Measurements from ENCODE around the gene SLC52A1. TPM values are rescaled to one million over a fixed set of nuclear protein-coding genes. Genes with fewer than 3 reads are reported as not detected.

SLC52A1 gene
- total RNA-seq, 1 experiment from 2014 or later = not detected

- no peak for DNase-seq
- H3K36me3 Mint-ChIP-seq (ENCODE audit: insufficient read depth, unreplicated experiment) = peaks cover 15% of the 10 kb centered on the region
- intact Hi-C loops (cut with micrococcal nuclease; ENCODE audit: unreplicated experiment) = no loop called here
- TF ChIP-seq, protein P1, sequence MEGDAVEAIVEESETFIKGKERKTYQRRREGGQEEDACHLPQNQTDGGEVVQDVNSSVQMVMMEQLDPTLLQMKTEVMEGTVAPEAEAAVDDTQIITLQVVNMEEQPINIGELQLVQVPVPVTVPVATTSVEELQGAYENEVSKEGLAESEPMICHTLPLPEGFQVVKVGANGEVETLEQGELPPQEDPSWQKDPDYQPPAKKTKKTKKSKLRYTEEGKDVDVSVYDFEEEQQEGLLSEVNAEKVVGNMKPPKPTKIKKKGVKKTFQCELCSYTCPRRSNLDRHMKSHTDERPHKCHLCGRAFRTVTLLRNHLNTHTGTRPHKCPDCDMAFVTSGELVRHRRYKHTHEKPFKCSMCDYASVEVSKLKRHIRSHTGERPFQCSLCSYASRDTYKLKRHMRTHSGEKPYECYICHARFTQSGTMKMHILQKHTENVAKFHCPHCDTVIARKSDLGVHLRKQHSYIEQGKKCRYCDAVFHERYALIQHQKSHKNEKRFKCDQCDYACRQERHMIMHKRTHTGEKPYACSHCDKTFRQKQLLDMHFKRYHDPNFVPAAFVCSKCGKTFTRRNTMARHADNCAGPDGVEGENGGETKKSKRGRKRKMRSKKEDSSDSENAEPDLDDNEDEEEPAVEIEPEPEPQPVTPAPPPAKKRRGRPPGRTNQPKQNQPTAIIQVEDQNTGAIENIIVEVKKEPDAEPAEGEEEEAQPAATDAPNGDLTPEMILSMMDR (IDR thresholded peaks at IDR 0.05; ENCODE audit: unreplicated experiment) = no peak
- no peaks in the 10 kb centered on the region for H3K27me3 Mint-ChIP-seq (ENCODE audit: unreplicated experiment)
- no peak overlapping the region for H3K27ac Mint-ChIP-seq (ENCODE audit: unreplicated experiment)
- no TSS peak for BruUV-seq (replicated peaks)
- CTCF ChIA-PET = no interaction called here
- no peak overlapping the region for H3K4me3 Mint-ChIP-seq (ENCODE audit: low read depth, unreplicated experiment)
- H3K9me3 Mint-ChIP-seq (ENCODE audit: low read depth, unreplicated experiment) = no peaks in the 10 kb centered on the region
- peaks cover 12% of the 10 kb centered on the region for H3K4me1 Mint-ChIP-seq (ENCODE audit: low read depth, unreplicated experiment)
Measured at GRCh38 chr17:5027916-5028315, 7.3 kb downstream of the SLC52A1 start.

GRCh38 chr17:5027299-5027698, 7.9 kb downstream of the SLC52A1 start:
- intact Hi-C loops (cut with micrococcal nuclease; ENCODE audit: unreplicated experiment) = no loop called here
- BruUV-seq (replicated peaks) = no TSS peak
- DNase-seq = no peak
- no peaks in the 10 kb centered on the region for H3K27me3 Mint-ChIP-seq (ENCODE audit: unreplicated experiment)
- H3K27ac Mint-ChIP-seq (ENCODE audit: unreplicated experiment) = no peak overlapping the region
- TF ChIP-seq, protein P1 (IDR thresholded peaks at IDR 0.05; ENCODE audit: unreplicated experiment) = no peak
- H3K36me3 Mint-ChIP-seq (ENCODE audit: insufficient read depth, unreplicated experiment) = peaks cover 15% of the 10 kb centered on the region
- H3K4me3 Mint-ChIP-seq (ENCODE audit: low read depth, unreplicated experiment) = no peak overlapping the region
- H3K9me3 Mint-ChIP-seq (ENCODE audit: low read depth, unreplicated experiment) = no peaks in the 10 kb centered on the region
- peaks cover 12% of the 10 kb centered on the region for H3K4me1 Mint-ChIP-seq (ENCODE audit: low read depth, unreplicated experiment)
- CTCF ChIA-PET = no interaction called here

GRCh38 chr17:5024604-5025003, 10.6 kb downstream of the SLC52A1 start:
- Mint-ChIP-seq H3K27ac (ENCODE audit: unreplicated experiment) (no peak overlapping the region), H3K36me3 (ENCODE audit: insufficient read depth, unreplicated experiment) (peaks cover 22% of the 10 kb centered on the region), H3K4me1 (ENCODE audit: low read depth, unreplicated experiment) (peaks cover 12% of the 10 kb centered on the region), H3K27me3 (ENCODE audit: unreplicated experiment) (no peaks in the 10 kb centered on the region), H3K9me3 (ENCODE audit: low read depth, unreplicated experiment) (no peaks in the 10 kb centered on the region), H3K4me3 (ENCODE audit: low read depth, unreplicated experiment) (no peak overlapping the region)
- no TSS peak for BruUV-seq (replicated peaks)
- DNase-seq = no peak
- CTCF ChIA-PET = no interaction called here
- TF ChIP-seq, protein P1 (IDR thresholded peaks at IDR 0.05; ENCODE audit: unreplicated experiment) = no peak
- intact Hi-C loops (cut with micrococcal nuclease; ENCODE audit: unreplicated experiment) = no loop called here

- Mint-ChIP-seq H3K27me3 (ENCODE audit: unreplicated experiment) (no peaks in the 10 kb centered on the region), H3K4me3 (ENCODE audit: low read depth, unreplicated experiment) (no peak overlapping the region), H3K36me3 (ENCODE audit: insufficient read depth, unreplicated experiment) (peaks cover 27% of the 10 kb centered on the region), H3K27ac (ENCODE audit: unreplicated experiment) (no peak overlapping the region), H3K9me3 (ENCODE audit: low read depth, unreplicated experiment) (no peaks in the 10 kb centered on the region), H3K4me1 (ENCODE audit: low read depth, unreplicated experiment) (peaks cover 12% of the 10 kb centered on the region)
- TF ChIP-seq, protein P1 (IDR thresholded peaks at IDR 0.05; ENCODE audit: unreplicated experiment) = no peak
- intact Hi-C loops (cut with micrococcal nuclease; ENCODE audit: unreplicated experiment) = no loop called here
- CTCF ChIA-PET = no interaction called here
- DNase-seq = no peak
- BruUV-seq (replicated peaks) = no TSS peak
Measured at GRCh38 chr17:5023588-5024147, 11.6 kb downstream of the SLC52A1 start.
